Gastrocnemius medialis (tissue), 4 donors: ENCODE data around the gene FEZ2. TPM values are rescaled to one million over a fixed set of nuclear protein-coding genes. Genes with fewer than 3 reads are reported as not detected.

Experiments used
- ATAC-seq, 2 donors: fragments of 150-250 bp; one replicate each; pipeline ENCODE4 v1.9.1; 2016
- DNase-seq, 2 donors: peaks; one replicate each; pipeline ENCODE4 v3.0.0-alpha.2; 2019
- H3K27ac ChIP-seq, 4 donors: fragments of 200-600 bp; sonication (generic); 1 replicate in 1 of 4; 2 replicates in 3 of 4; pipeline ENCODE4 v1.5.1; 2016 to 2018; ENCODE audit warnings: mild to moderate bottlenecking in 2 of 4, moderate library complexity in 1 of 4
- H3K27me3 ChIP-seq, 3 donors: fragments of 200-600 bp; sonication (generic) in 2 of 3; 1 replicate in 1 of 3; 2 replicates in 2 of 3; pipeline versions ENCODE4 v1.5.1 to v1.6.0; 2016 to 2019; ENCODE audit warnings: mild to moderate bottlenecking in 1 of 3, moderate library complexity in 1 of 3
- H3K36me3 ChIP-seq, 2 donors: fragments of 200-600 bp; sonication (generic) in 1 of 2; one replicate each; pipeline ENCODE4 v1.5.1; 2017 to 2018
- H3K4me1 ChIP-seq, 2 donors: fragments of 200-600 bp; sonication (generic) in 1 of 2; one replicate each; pipeline ENCODE4 v1.5.1; 2016 to 2017; ENCODE audit warnings: mild to moderate bottlenecking in 2 of 2
- H3K4me3 ChIP-seq, 4 donors: fragments of 200-600 bp; sonication (generic) in 3 of 4; 1 replicate in 1 of 4; 2 replicates in 3 of 4; pipeline ENCODE4 v1.5.1; 2016 to 2019; ENCODE audit warnings: mild to moderate bottlenecking in 2 of 4
- H3K9me3 ChIP-seq, 3 donors: fragments of 200-600 bp; sonication (generic) in 2 of 3; 1 replicate in 1 of 3; 2 replicates in 2 of 3; pipeline ENCODE4 v1.5.1; 2016 to 2019
- CTCF ChIP-seq, 5 experiments: fragments of 450-650 bp in 3 of 5; fragments of 200-600 bp in 2 of 5; sonication (generic) in 2 of 5; IDR thresholded peaks in 4 of 5; conservative IDR thresholded peaks in 1 of 5; 1 replicate in 4 of 5; 2 replicates in 1 of 5; pipeline ENCODE4 v1.5.1; 2016 to 2019; ENCODE audit warnings: antibody characterized with exemption in 5 of 5, mild to moderate bottlenecking in 3 of 5, moderate library complexity in 3 of 5
- POLR2A ChIP-seq, 2 donors: fragments of 450-650 bp; IDR thresholded peaks; one replicate each; pipeline ENCODE4 v1.6.1; 2017; ENCODE audit warnings: antibody characterized with exemption in 2 of 2, mild to moderate bottlenecking in 2 of 2, moderate library complexity in 2 of 2
- in situ Hi-C, 4 donors: fragments of 200-750 bp; cut with MboI; loops; one replicate each; pipeline versions ENCODE4 v1.15.0 to v1.8.0; 2017; ENCODE audit warnings: low sequenced_read_pairs in 4 of 4
- intact Hi-C: fragments of 100-400 bp; cut with DNase I; formaldehyde crosslinking; loops from one replicate; pipeline ENCODE4 v1.15.1; 2023; ENCODE audit warnings: low total_unique reads
- total RNA-seq, 4 donors: library from RNA; depleted of rRNA; stranded (reverse); fragments of >200 nt; gene quantifications; one replicate each; pipeline versions ENCODE4 v1.1.0 to v1.2.3, GENCODE V29; 2016

The FEZ2 gene
- total RNA-seq, 4 donors from 2014 or later = 65.1 to 126 (median 110) TPM

- in situ Hi-C loops (loop anchor here in 3 of 4 donors (10.0 to 25.0 kb wide), 2 partner anchors 123 to 125 kb away; no protein-coding TSS in a partner anchor), intact Hi-C loops (no loop called here)
These were observed 58.3 kb downstream of the FEZ2 start for GRCh38 chr2:36539631-36540030.

GRCh38 chr2:36538335-36538734 is 59.6 kb downstream of the FEZ2 start:
- Histone ChIP-seq H3K4me1 (no peaks in the 10 kb centered on the region), H3K4me3 (no peak overlapping the region), H3K27ac (no peak overlapping the region), H3K27me3 (no peaks in the 10 kb centered on the region), H3K36me3 (peaks cover 0 to 60% of the 10 kb centered on the region in 2 donors), H3K9me3 (no peaks in the 10 kb centered on the region)
- intact Hi-C loops = no loop called here
- in situ Hi-C loops = loop anchor here in 3 of 4 donors (10.0 to 25.0 kb wide), 2 partner anchors 124 to 126 kb away; no protein-coding TSS in a partner anchor
- DNase-seq (no peak), ATAC-seq (no peak)
- no peak for TF ChIP-seq CTCF (IDR thresholded peaks at IDR 0.05 in 4 of 5, conservative IDR thresholded peaks at IDR 0.05 in 1 of 5)
- TF ChIP-seq POLR2A (IDR thresholded peaks at IDR 0.05) = no peak

More at GRCh38 chr2:36539631-36540030, 58.3 kb downstream of the FEZ2 start:
- no peak for DNase-seq
- no peak overlapping the region for H3K4me3 ChIP-seq
- no peak for ATAC-seq
- H3K9me3 ChIP-seq = no peaks in the 10 kb centered on the region
- H3K27ac ChIP-seq = peak overlapping the region in 2 of 4 donors; percentile 6 to 50
- no peaks in the 10 kb centered on the region for H3K27me3 ChIP-seq
- TF ChIP-seq CTCF (IDR thresholded peaks at IDR 0.05 in 4 of 5, conservative IDR thresholded peaks at IDR 0.05 in 1 of 5) = no peak
- no peak for TF ChIP-seq POLR2A (IDR thresholded peaks at IDR 0.05)
- H3K4me1 ChIP-seq = no peaks in the 10 kb centered on the region
- H3K36me3 ChIP-seq = peaks cover 0 to 71% of the 10 kb centered on the region in 2 donors

GRCh38 chr2:36536776-36537175 is 61.2 kb downstream of the FEZ2 start:
- in situ Hi-C loops = loop anchor here in 3 of 4 donors (10.0 to 25.0 kb wide), 2 partner anchors 126 to 128 kb away; no protein-coding TSS in a partner anchor
- intact Hi-C loops = no loop called here
- TF ChIP-seq CTCF (IDR thresholded peaks at IDR 0.05 in 4 of 5, conservative IDR thresholded peaks at IDR 0.05 in 1 of 5) = no peak
- no peak for TF ChIP-seq POLR2A (IDR thresholded peaks at IDR 0.05)
- H3K9me3 ChIP-seq = no peaks in the 10 kb centered on the region
- no peak overlapping the region for H3K4me3 ChIP-seq
- no peaks in the 10 kb centered on the region for H3K27me3 ChIP-seq
- H3K36me3 ChIP-seq = peaks cover 0 to 60% of the 10 kb centered on the region in 2 donors
- H3K27ac ChIP-seq = no peak overlapping the region
- H3K4me1 ChIP-seq = no peaks in the 10 kb centered on the region
- DNase-seq = no peak
- no peak for ATAC-seq

- in situ Hi-C loops (loop anchor here in 3 of 4 donors (10.0 to 25.0 kb wide), 2 partner anchors 127 to 130 kb away; no protein-coding TSS in a partner anchor), intact Hi-C loops (no loop called here)
- Histone ChIP-seq H3K4me3 (no peak overlapping the region), H3K9me3 (no peaks in the 10 kb centered on the region), H3K27me3 (no peaks in the 10 kb centered on the region), H3K27ac (no peak overlapping the region), H3K36me3 (peaks cover 0 to 62% of the 10 kb centered on the region in 2 donors), H3K4me1 (peaks cover 3 to 13% of the 10 kb centered on the region in 2 donors)
- TF ChIP-seq CTCF (IDR thresholded peaks at IDR 0.05 in 4 of 5, conservative IDR thresholded peaks at IDR 0.05 in 1 of 5) (no peak), POLR2A (IDR thresholded peaks at IDR 0.05) (no peak)
- ATAC-seq = no peak
- DNase-seq = no peak
These were observed 62.9 kb downstream of the FEZ2 start for GRCh38 chr2:36535099-36535498.
